Cardiac septum (tissue), 1 donor: ENCODE data around the gene ASB1. TPM values are rescaled to one million over a fixed set of nuclear protein-coding genes. Genes with fewer than 3 reads are reported as not detected.

ENCODE experiments used
- DNase-seq: peaks from one replicate; pipeline ENCODE4 v3.0.0-alpha.2; 2020; ENCODE audit warnings: low spot score
- intact Hi-C: fragments of 100-400 bp; cut with DNase I; formaldehyde crosslinking; loops from one replicate; pipeline ENCODE4 v1.14.0; 2022
- total RNA-seq: library from RNA; stranded (reverse); fragmentation: NEBNext Ultra II Directional; extraction: Animal tissue kit (Norgen Biotek cat#: 25700); gene quantifications from one replicate; pipeline ENCODE4 v1.2.1, GENCODE V29; 2021
- donor health status: DM: no; HTN: no; CAD: no.

Gene ASB1
- total RNA-seq, 1 donor from 2014 or later: 54.8 TPM

DNA sequence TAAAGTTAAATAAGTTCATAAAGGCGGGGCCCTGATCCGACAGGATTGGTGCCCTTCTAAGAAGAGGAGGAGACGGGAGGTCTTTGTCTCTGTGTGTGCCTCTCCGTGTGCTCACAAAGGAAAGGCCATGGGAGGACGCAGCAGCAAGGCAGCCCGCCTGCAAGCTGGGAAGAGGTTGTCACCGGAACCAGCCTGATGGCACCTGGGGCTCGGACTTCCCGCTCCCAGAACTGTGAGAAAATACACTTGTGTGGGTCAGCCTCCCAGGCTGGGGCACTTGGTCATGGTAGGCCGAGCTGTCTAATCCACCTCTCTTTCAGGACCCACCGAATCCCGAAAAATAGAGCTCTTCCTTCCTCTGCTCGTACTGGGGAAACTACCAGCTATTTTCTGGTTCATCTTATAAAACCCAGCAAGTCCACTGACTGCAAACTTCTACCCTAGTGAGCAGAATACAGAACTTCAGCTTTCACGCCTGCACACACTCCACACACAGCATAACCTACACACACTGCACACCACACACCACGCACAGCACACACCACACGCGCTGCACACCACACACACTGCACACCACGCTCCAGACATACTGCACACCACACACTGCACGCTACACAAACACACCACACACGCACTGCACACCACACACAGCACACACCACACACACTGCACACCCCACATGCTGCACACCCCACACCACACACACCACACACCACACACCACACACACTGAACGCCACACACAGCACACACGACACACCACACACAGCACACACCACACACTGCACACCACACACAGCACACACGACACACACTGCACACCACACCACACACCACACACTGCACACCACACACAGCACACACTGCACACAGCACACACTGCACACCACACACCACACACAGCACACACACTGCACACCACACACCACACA, 58.1 kb downstream of the ASB1 start:
- peak; percentile 10 for DNase-seq
- intact Hi-C loops: no loop called here

DNA sequence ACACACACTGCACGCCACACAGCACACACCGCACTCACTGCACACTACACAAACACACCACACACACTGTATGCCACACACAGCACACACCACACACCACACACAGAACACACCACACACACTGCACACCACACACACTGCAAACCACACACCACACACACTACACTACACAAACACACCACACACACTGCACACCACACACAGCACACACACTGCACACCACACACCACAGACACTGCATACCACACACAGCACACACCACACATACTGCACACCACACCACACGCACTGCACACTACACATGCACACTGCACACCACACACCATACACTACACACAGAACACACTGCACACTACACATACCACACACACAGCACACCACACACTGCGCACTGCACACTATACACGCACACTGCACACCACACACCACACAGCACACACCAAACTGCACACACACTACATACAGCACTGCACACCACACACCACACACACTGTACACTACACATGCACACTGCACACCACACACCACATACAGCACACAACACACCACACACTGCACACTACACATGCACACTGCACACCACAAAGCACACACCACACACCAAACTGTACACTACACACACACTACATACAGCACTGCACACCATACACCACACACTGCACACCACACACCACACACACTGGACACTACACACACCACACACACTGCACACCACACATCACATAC, 59.6 kb downstream of the ASB1 start:
- intact Hi-C loops: no loop called here
- DNase-seq: peak; percentile 22

DNA sequence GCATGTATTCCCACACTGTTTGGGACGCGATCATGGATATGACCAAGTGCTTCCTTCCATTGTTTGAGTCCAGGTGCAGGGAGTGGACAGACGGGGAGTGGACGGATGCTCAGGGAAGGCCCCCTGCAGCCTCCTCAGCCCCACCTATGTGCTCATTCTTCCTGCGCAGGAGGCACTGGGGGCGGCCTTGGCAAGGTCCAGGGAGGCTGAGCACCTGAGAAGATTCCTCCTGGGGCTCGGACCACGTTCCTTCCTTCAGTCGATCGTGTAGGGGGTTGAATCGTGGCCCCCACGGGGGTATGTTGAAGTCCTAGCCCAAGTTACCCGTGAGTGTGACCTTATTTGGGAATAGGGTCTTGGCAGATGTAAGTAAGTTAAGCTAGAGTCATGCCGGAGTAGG, 60.4 kb downstream of the ASB1 start:
- intact Hi-C loops: no loop called here
- DNase-seq: peak; percentile 33

DNA sequence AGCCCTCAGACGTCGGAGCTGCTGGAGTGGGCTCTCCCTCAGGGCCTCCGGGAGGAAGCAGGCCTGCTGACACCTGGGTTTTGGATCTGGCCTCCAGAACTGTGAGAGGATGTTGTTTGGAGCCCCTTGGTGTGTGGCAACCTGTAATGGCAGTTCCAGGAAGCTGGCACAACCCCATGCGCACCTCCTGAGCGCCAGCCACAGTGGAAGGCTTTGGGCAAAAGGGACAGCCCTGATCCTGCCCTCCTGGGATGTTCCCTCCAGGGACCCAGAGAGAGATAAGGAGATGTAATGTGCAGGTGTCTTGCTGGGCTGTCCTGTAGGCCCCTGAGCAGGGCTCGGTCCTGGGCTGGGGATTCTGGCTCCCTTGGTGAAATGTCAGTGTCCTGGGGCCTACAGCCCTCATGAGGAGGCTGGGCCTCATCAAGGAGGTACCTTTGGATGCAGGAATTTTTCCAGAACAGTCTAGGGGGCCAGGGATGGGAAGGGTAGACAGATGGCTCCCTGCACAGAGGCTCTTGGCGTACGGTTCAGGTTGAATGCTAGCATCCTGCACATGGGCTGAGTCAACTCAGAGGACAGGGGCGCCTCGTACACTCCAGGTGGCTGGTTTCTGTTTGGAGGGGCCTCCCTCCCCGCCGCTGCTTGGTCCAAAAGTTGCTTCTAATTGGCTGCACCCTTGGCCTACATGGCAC, 61.1 kb downstream of the ASB1 start:
- peak; percentile 29 for DNase-seq
- intact Hi-C loops: no loop called here

DNA sequence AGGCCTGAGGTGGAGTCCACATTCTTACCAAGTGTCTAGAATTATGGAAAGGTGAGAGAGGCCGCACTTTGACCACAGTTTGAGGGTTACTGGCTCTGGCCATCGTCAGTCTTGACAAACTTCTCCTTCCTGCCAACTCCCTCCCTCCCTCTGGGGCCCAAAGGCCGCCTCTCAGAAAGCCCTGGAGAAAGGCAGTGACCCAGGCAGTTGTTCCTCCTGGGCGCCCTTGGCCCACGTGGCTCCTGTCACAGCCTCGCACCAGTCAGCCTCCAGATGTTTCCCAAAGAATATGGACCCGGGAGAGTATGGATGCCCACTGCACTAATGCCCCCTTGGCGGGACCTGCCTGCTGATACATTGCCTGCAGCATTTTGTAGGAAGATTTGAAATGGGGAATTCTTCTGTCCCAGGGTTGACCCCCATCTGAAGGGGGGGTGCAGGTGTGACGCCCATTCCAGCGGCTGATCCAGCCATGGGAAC, 61.7 kb downstream of the ASB1 start:
- DNase-seq: peak; percentile 54
- intact Hi-C loops: no loop called here

DNA sequence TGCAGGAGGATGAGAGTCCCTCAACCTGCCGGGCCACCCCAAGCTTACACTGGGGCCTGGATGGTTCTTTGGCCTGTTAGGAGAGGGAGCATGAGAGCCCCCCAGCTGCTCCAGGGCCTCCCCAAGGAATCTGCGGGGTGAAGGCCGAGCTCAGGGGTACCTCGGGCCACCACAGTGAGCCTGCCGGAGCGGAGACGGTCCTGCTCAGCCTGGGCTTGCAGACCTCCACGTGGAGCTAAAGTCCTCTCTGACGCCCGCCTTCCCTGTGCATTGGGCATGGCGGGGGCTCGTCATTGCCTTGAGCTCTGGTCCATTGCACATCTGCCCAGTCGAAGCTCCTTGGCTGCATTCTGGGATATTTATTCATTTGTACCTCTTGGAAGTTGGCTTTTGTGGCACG, 62.7 kb downstream of the ASB1 start:
- intact Hi-C loops: no loop called here
- DNase-seq: peak; percentile 72

DNA sequence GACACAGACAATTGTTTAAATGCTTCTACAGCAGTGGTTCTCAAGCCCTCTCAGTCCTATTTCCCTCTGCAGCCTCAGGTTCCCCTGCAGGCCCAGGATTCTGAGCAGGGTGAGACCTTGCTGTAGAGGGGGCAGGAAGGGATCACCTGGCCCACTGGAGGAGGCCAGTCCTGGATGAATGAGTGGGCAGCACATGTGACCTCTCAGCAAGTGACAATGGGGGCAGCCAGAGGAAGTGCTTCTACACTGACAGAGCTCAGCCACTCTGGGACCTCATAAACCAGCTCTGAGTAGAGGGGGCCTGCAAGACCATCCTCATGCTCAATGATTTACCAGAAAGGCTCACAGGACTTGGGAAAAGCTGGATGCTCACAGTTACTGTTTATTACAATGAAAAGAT, 63.2 kb downstream of the ASB1 start:
- intact Hi-C loops: no loop called here
- DNase-seq: peak; percentile 58

DNA sequence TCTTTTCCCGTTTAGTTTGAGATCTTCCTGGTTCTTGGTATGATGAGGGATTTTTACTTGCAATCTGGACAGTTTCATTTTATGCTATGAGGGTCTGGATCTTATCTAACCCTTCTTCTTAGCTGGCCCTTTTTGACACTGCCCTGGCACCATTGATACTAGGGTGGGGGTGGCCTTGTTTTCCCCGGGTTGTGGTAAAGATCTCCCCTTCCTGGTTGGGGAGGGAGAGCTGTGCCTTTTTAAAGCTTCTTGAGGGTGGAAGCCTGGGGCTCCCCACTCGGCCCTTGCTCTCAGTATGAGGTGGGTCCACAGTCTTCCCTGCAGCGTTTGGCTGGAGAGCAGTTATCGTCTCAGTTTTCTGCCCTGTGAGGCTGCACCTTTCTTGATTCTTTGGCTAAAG, 66.1 kb downstream of the ASB1 start:
- peak; percentile 35 for DNase-seq
- intact Hi-C loops: no loop called here

DNA sequence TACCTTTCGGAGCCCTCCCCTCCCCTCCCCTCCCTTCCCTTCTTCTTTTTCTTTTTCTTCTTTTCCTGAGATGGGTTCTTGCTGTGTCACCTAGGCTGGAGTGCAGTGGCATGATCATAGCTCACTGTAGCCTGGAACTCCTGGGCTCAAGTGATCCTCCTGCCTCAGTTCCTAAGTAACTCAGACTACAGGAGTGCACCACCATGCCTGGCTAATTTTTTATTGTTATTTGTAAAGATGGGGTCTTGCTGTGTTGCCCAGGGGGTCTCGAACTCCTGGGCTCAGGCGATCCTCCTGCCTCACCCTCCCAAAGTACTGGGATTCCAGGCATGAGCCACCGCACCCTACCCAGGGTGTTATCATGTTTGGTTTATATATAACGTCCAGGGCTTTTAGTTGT, 66.7 kb downstream of the ASB1 start:
- peak; percentile 39 for DNase-seq
- intact Hi-C loops: no loop called here

DNA sequence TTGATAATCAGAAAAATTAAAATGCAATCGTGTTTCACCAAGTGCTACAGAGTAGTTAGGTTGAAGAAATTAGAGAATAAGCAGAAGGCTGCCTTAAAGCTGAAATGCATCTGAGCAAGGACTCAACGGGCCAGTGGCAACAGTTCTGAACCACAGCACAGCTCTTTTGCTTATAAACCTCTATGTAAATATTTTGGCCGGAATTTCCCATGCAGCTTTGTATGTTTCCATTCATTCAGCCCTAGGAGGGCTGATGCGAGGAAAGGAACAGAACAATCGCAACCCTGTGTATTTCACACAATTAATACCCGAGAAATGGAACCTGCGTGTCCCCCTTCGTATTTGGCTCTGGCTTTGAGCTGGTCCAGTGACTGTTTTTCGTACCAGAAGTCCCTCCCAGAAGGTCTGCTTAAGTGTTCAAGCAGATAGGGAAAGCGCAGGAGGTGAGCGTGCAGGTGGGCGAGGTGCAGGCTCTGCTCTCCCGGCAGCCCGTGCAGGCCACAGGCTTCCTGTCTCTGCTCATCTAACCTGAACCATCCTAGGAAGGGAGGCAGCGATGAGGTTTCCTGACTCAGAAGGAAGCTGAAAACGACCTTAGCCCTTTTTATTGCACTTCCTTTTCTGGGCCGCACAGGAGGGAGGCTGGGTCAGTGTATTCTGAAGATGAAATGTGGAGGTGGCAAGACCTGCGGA, 67.3 kb downstream of the ASB1 start:
- DNase-seq: peak; percentile 62
- intact Hi-C loops: no loop called here

DNA sequence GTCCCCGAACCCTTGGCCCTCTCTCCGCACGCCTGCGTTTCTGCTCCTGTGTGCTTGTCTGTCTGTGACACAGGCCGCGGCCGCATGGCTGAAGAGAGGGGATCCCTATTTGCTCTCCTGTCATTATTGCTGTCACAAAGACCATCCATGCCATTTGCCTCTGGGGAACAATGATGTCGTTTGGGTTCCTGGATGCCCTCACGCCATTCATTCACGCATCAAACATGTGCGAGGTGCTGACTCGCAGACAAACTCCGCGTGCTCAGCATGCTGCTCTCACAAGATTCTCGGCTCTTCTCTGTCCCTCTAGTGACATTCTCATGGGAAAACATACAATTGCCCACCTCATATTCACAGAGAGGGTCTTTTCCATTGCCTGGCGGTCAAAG, 67.8 kb downstream of the ASB1 start:
- intact Hi-C loops: no loop called here
- peak; percentile 65 for DNase-seq

DNA sequence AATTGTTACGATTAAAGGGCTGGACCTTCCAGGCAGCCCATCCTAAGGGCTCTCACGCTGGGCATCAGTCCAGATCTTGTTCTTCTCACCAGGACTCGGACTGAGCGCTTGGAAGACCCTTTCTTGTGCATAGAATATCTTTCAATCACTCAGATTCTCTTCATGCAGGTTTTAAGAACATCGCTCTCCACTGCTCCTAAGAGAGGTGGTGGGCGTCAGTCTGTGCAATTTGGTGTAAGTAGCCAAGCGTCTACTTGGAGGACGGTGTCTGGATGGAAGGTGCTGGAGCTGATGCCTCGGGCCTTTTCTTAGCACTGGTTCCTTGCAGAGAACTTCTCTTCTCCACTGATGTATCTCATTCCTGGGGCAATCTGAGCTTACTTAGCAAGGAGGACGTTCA, 68.7 kb downstream of the ASB1 start:
- intact Hi-C loops: no loop called here
- no peak for DNase-seq

DNA sequence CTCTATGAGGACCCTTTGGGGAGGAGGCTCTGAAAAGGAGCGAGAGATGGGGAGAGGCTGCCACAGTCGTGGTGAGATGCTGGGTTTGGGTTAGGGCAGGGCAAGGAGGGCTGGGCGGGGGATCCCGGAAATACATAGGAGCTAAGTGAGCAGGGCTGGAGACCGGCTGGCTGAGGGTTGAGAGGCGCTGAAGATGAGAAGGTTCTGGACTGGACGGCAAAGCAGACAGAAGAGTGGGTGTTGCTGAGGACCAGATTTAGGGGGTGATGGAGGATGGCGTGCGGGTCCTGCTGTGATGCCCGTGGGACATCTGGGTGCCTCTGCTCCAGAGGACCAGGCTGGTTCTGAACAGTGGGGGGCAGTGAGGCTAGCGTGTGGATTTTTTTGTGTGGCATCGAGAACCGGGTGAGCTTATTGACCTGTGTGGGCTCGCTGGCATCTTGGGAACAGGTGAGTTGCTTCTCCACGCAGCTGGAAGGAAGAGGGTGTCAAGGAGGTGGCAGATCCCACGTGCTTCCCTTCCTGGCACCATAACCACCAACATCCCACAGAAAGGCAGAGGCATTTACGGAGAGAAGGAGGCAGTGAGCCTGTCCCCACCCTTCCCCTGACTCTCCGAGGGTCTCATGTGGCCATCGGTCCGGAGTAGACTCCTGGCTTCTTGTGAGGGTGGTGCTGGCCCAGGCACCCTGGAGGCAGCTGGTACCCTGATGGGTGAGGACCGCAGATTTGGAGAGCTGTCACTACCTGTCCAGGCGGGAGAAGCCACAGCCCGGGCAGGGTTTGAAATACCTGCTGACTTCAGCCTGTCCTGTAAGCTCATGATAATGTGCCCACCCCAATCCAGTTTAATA, 70.3 kb downstream of the ASB1 start:
- DNase-seq: no peak
- intact Hi-C loops: no loop called here

DNA sequence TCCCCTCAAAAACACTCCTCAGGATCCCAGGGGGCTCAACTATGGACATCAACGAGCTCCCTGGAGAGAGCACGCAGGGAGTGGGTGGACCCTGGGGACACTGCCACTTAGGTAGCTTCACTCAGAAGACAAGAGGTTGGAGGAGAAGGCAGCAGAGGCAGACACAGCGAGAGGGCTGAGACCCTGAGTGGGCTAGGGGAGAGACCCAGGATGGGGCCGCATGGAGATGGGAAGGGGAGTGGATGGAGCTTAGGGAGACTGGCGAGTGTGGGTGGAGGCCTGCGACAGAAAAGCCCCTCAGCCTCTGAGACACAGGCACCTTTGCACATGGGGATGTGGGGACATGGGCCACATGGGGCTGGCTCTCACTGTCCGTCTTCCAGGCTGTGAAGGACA, 70.9 kb downstream of the ASB1 start:
- DNase-seq: no peak
- intact Hi-C loops: no loop called here

DNA sequence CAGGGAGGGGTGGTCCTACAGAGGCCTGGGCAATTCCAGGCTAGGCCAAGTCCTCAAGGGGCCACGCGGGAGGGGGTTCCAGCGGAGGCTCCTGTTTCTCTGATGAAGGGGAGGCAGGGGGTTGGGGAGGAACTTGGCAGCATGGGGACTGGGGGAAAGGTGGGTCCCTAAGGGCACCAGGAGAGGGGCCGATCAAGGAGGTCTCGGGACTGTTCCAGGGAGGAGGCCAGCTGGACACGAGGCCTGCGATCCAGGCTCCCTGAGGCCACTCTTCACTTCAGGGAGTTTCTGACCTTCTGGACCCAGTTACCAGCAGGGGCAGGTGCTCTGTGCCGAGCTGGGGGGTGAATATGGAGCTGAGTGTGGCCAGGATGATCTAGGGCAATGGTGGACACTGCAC, 71.5 kb downstream of the ASB1 start:
- intact Hi-C loops: no loop called here
- peak; percentile 46 for DNase-seq

DNA sequence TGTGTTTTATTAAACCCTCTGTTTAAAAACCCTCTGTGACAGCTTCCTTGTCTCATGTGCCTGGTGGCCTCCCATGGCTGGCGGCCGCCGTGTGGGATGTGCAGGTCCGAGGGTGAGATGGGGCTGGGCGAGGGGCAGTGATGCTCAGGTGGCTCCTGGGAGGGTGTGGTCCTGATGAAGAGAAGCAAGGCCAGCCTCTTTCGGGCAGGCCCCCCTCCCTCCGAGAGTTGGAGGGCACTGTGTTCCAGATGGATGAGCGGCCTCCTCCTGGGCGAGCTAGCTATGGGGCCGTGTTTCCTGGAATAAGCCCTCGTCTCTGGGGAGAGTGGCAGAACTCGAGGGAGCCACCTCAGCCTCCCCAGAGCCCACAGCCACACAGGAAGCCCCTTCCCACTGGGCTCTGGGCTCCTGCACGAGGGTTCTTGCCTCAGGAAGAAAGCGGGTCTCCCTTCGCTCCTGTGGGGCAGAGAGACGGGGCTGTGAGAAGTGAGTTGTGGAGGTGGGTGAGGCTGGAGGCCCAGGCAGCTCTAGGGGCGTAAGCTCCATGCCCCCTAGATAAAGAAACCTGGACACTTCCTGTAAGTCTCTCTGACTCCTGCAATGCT, 72.1 kb downstream of the ASB1 start:
- intact Hi-C loops: no loop called here
- DNase-seq: peak; percentile 50

DNA sequence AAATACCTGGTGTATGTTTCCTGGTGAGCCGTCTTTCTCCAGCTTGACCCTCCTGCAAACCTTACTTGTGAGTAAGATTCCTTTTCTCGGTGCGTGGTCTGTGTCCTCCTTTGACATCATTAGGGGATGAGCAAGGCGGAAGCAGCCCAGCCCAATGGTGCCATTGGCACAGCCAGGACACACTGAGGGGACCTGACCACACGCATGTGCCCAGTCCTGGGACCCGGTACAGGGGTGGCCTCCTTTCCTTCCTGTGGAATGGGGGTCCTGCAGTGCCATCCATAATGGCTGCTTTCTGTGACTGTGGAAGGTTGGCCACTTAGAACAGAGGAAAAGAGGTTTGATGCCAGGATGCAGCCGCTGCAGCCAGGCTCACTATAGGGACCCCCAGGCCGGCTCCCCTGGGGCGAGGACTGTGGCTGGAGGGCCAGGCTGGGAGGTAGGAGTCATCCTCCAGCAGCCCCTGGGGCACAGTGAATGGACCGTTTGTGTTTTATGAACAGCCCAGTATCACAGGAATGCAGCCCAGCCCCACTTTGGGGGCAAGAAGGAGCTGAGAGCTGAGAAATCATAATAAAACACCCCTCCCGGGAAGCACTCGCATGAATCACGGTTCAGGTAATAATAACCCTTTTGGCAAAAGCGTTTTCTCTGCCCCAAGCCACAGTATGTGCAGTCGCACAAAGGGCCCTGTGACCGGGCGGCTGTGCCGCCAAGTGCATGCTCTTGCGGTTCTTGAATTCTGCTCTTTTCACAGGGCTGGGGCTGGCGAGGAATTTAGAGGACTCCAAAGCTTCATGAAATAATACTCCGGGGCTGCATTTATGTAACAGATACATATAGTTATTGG, 73.2 kb downstream of the ASB1 start:
- DNase-seq: peak; percentile 69

More for the DNA sequence above, 73.2 kb downstream of the ASB1 start:
- intact Hi-C loops: no loop called here
